GM12873 (cell line): ENCODE measurements around the gene LTBP1.

ENCODE experiments used
- TF ChIP-seq, protein P1 (sequence below): IDR thresholded peaks from 2 replicates; pipeline ENCODE4 v1.5.1; 2012; ENCODE audit warnings: low read depth, mild to moderate bottlenecking, moderate library complexity, low read length, control low read depth; ENCODE audit not compliant: insufficient read depth; ENCODE audit errors: missing control alignments

Gene LTBP1

DNA sequence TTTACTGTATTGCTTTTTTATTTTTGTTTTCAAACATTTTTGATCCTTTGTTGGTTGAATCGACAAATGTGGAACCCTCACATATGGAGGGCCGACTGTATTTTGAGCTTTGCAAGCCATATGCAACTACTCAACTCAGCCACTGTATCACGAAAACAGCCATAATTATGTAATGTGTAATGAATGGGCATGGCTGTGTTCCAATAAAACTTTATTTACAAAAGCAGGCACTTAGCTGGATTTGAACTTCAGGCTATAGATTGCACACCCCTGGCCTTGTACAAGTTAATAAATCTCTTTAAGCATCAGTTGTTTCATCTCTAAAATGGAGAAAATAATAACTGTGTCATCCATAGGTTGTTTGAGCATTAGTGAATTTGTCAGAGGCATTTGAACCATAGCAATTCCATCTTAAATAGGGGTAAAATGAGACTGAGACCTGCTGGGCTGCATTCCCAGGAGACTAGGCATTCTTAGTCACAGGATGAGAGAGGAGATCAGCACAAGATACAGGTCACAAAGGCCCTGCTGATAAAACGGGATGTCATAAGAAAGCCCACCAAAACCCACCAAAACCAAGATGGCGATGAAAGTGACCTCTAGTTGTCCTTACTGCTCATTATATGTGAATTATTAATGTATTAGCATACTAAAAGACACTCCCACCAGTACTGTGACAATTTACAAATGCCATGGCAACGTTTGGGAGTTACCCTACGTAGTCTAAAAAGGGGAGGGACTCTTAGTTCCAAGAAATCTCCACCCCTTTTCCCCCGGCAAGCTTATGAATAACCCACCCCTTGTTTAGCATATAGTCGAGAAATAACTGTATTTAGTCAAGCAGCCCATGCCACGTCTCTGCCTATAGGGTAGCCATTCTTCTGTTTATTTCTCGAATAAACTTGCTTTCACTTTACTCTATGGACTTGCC is 13.7 kb upstream of the LTBP1 start:
- TF ChIP-seq, protein P1, sequence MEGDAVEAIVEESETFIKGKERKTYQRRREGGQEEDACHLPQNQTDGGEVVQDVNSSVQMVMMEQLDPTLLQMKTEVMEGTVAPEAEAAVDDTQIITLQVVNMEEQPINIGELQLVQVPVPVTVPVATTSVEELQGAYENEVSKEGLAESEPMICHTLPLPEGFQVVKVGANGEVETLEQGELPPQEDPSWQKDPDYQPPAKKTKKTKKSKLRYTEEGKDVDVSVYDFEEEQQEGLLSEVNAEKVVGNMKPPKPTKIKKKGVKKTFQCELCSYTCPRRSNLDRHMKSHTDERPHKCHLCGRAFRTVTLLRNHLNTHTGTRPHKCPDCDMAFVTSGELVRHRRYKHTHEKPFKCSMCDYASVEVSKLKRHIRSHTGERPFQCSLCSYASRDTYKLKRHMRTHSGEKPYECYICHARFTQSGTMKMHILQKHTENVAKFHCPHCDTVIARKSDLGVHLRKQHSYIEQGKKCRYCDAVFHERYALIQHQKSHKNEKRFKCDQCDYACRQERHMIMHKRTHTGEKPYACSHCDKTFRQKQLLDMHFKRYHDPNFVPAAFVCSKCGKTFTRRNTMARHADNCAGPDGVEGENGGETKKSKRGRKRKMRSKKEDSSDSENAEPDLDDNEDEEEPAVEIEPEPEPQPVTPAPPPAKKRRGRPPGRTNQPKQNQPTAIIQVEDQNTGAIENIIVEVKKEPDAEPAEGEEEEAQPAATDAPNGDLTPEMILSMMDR: no peak

DNA sequence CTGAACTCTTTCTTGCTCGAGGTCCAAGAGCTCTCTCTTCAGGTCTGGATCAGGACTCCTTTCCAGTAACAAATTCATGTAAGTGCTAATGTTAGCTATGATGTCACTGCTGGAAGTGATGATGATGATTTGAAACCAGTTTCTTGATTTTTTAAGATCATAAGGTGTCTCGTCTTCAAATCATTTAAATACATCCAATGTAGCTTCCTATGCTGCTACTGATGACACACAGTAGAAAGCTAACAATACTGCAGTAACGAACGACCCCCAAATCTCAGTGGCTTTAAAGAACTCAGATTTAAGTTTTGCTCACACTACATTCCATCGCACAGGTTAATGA is 13.0 kb upstream of the LTBP1 start:
- TF ChIP-seq, protein P1: no peak

GRCh38 chr2:32937602-32938448 is 8.9 kb upstream of the LTBP1 start:
- TF ChIP-seq, protein P1: no peak

- TF ChIP-seq, protein P1: no peak
These were observed 7.8 kb upstream of the LTBP1 start for GRCh38 chr2:32938934-32939333.

GRCh38 chr2:32940316-32940997 is 6.3 kb upstream of the LTBP1 start:
- TF ChIP-seq, protein P1: no peak

- TF ChIP-seq, protein P1: no peak
These were observed 4.6 kb upstream of the LTBP1 start for GRCh38 chr2:32941944-32942690.
